ENCODE measurements around the gene ADAMTS8.

- TF ChIP-seq POLR2A (IDR thresholded peaks at IDR 0.05), result no peak
- no peak for TF ChIP-seq CTCF (IDR thresholded peaks at IDR 0.05)
These were observed 3.7 kb downstream of the ADAMTS8 start for GRCh38 chr11:130424613-130425140.
